Measurements from ENCODE around the gene CSGALNACT2. TPM values are rescaled to one million over a fixed set of nuclear protein-coding genes. Genes with fewer than 3 reads are reported as not detected.

The CSGALNACT2 gene
- total and polyA plus RNA-seq, 4 donors, result 4.1 to 11.0 (median 6.1) TPM

DNA sequence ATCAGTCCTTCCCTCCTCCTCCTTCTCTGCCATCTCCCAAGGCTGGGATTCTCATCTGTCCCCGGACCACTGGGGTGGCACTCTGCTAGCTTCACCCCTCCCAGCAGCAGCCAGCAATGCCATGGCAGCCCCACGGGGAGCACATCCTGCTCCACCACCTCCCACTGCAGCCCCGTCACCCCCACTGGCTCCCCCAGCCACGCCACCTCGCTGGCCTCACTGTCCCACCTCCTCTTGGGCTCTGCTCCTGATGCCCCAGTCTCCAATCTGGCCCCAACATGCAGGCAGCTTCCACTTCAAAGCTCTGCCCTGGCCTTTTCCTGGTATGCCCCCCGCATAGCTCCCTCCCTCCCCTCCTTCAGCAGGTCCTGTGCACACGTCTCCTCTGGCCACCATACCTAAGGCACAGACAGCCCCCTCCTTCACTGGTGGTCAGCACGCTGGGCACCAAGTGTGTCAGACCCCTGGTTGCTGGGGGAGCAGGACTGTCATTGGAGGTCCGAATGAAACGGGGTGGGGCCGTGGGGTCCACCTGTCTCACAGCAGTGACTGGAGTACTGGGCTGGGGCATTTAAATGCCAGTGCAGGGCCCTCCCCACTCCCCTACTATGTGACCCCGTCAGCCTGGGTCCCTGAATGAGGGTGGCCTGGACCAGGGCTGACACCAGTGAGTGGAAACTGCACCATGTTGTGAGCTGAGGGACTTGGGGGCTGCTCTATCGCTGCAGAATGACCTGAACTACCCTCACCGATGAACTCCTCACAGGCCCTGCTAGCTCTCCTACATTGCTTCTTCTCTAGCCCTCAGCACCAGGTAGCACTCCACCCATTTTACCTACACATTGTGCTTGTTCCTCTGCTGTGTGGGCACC is 89.9 kb downstream of the CSGALNACT2 start:
- DNase-seq (ENCODE audit: low spot score), result no peak
- H3K27ac ChIP-seq (ENCODE audit: low read depth in 1 of 2, low read length in 2 of 2), result no peak overlapping the region
- 72% methylated on average over 14 of the region's 14 CpGs for WGBS

DNA sequence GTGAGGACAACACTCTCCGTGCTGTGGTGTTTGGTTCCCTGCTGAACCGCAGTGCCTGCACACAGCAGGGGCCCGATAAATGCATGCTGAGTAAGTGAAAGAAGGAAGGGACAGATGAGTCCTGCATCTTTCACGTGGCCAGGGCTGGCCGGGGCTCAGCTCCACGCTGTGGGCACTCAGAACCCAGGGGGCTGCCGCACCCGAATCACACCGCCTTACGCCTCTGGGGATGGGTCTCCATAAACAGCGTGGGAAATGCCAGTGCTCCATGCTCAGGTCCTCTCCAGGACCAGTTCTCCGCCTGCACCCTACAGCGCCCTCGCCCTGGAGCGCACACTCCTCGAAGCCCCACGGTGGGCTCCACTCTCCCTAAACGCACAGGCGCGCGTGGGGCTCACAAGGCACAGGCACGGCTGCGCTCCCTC is 90.5 kb downstream of the CSGALNACT2 start:
- Histone ChIP-seq H3K9me3 (ENCODE audit: control insufficient read depth in 4 of 4, low read length in 3 of 4) (no peaks in the 10 kb centered on the region), H3K36me3 (ENCODE audit: control insufficient read depth in 4 of 4, insufficient read depth in 3 of 4, low read depth in 1 of 4, low read length in 3 of 4) (no peaks in the 10 kb centered on the region), H3K4me1 (ENCODE audit: control insufficient read depth in 4 of 4, insufficient read depth in 4 of 4, low read length in 3 of 4) (peaks cover 2 to 12% (median 7%) of the 10 kb centered on the region in 4 donors), H3K9ac (ENCODE audit: low read depth in 1 of 2, low read length in 2 of 2) (no peak overlapping the region), H3K27me3 (ENCODE audit: control insufficient read depth in 4 of 4, insufficient read depth in 4 of 4, low read length in 3 of 4) (peaks cover 2 to 4% (median 3%) of the 10 kb centered on the region in 4 donors), H3K27ac (ENCODE audit: low read depth in 1 of 2, low read length in 2 of 2) (no peak overlapping the region), H3K4me3 (ENCODE audit: low read depth in 1 of 3, low read length in 3 of 3) (peak overlapping the region in 1 of 3 donors; percentile 43)
- DNase-seq (ENCODE audit: low spot score), result no peak
- 10% methylated on average over 23 of the region's 23 CpGs for WGBS
- TF ChIP-seq GABPA (IDR thresholded peaks at IDR 0.05 in 1 of 2, conservative IDR thresholded peaks at IDR 0.05 in 1 of 2) (no peak), YY1 (IDR thresholded peaks at IDR 0.05) (no peak), EGR1 (IDR thresholded peaks at IDR 0.05; ENCODE audit: low read depth in 2 of 2) (no peak), HNF4G (IDR thresholded peaks at IDR 0.05) (no peak), MAX (IDR thresholded peaks at IDR 0.05) (no peak), RXRA (IDR thresholded peaks at IDR 0.05) (no peak), TAF1 (conservative IDR thresholded peaks at IDR 0.05) (no peak), ATF3 (IDR thresholded peaks at IDR 0.05) (no peak), FOXA2 (IDR thresholded peaks at IDR 0.05) (no peak), HNF4A (conservative IDR thresholded peaks at IDR 0.05) (no peak), RAD21 (IDR thresholded peaks at IDR 0.05) (no peak), CTCF (IDR thresholded peaks at IDR 0.05; ENCODE audit: low read depth, low read length, missing input control) (no peak), REST (IDR thresholded peaks at IDR 0.05) (no peak), SP1 (IDR thresholded peaks at IDR 0.05) (no peak)

More for the DNA sequence above, 89.9 kb downstream of the CSGALNACT2 start:
- H3K4me3 ChIP-seq (ENCODE audit: low read depth in 1 of 3, low read length in 3 of 3), result no peak overlapping the region
- TF ChIP-seq RAD21 (IDR thresholded peaks at IDR 0.05) (no peak), EGR1 (IDR thresholded peaks at IDR 0.05; ENCODE audit: low read depth in 2 of 2) (no peak)
- H3K9me3 ChIP-seq (ENCODE audit: control insufficient read depth in 4 of 4, low read length in 3 of 4), result no peaks in the 10 kb centered on the region
- H3K27me3 ChIP-seq (ENCODE audit: control insufficient read depth in 4 of 4, insufficient read depth in 4 of 4, low read length in 3 of 4), result peaks cover 2 to 4% (median 3%) of the 10 kb centered on the region in 4 donors
- peaks cover 2 to 12% (median 7%) of the 10 kb centered on the region in 4 donors for H3K4me1 ChIP-seq (ENCODE audit: control insufficient read depth in 4 of 4, insufficient read depth in 4 of 4, low read length in 3 of 4)
- no peaks in the 10 kb centered on the region for H3K36me3 ChIP-seq (ENCODE audit: control insufficient read depth in 4 of 4, insufficient read depth in 3 of 4, low read depth in 1 of 4, low read length in 3 of 4)
- no peak overlapping the region for H3K9ac ChIP-seq (ENCODE audit: low read depth in 1 of 2, low read length in 2 of 2)
